CD8-positive, alpha-beta memory T cell (primary cell): ENCODE data around the gene PDGFRA. TPM values are rescaled to one million over a fixed set of nuclear protein-coding genes. Genes with fewer than 3 reads are reported as not detected.
"Not testable (repeated sequence)": the region's sequence is repeated elsewhere in the genome, so short reads cannot be mapped to it uniquely, and the experiment has no call there.

Experiments
- CTCF ChIA-PET: fragments of 350-600 bp; sonication (Branson Sonifier 250); formaldehyde crosslinking; loops from one replicate; lab custom pipeline; 2021; ENCODE audit warnings: antibody characterized with exemption; lab: Charles Lee
- POLR2A ChIA-PET: fragments of 350-600 bp; sonication (Branson Sonifier 250); formaldehyde crosslinking; loops from one replicate; lab custom pipeline; 2021; ENCODE audit warnings: antibody characterized with exemption; lab: Charles Lee
- DNase-seq, 5 donors: peaks; one replicate each; pipeline versions ENCODE4 v3.0.0 to v3.0.0-alpha.2; 2020 to 2022; ENCODE audit warnings: mixed read lengths in 1 of 5
- H3K27ac ChIP-seq: one replicate; pipeline ENCODE4 v1.7.0; 2013; ENCODE audit warnings: low read depth, mild to moderate bottlenecking, low read length, moderate library complexity
- H3K27me3 ChIP-seq: 2 replicates; pipeline ENCODE4 v1.7.0; 2013; ENCODE audit warnings: low read length, mild to moderate bottlenecking; ENCODE audit not compliant: insufficient read depth, poor library complexity, severe bottlenecking
- H3K36me3 ChIP-seq: 2 replicates; pipeline ENCODE4 v1.7.0; 2013; ENCODE audit warnings: mild to moderate bottlenecking, low read length, moderate library complexity; ENCODE audit not compliant: insufficient read depth
- H3K4me1 ChIP-seq: 2 replicates; pipeline ENCODE4 v1.7.0; 2013; ENCODE audit warnings: mild to moderate bottlenecking, low read length, moderate library complexity; ENCODE audit not compliant: insufficient read depth
- H3K4me3 ChIP-seq: 2 replicates; pipeline ENCODE4 v1.7.0; 2013; ENCODE audit warnings: mild to moderate bottlenecking, low read length
- H3K9me3 ChIP-seq: 2 replicates; pipeline ENCODE4 v1.7.0; 2013; ENCODE audit warnings: mild to moderate bottlenecking, low read length
- H3K27ac Mint-ChIP-seq, 8 donors: one replicate each; pipeline ENCODE4 v1.8.0; 2020 to 2021; ENCODE audit warnings: mixed read lengths in 8 of 8, mild to moderate bottlenecking in 6 of 8, inconsistent platforms in 3 of 8, moderate library complexity in 3 of 8
- H3K27me3 Mint-ChIP-seq, 2 donors: one replicate each; pipeline ENCODE4 v1.8.0; 2020 to 2021; ENCODE audit warnings: mixed read lengths in 2 of 2, mild to moderate bottlenecking in 1 of 2, moderate library complexity in 1 of 2
- H3K36me3 Mint-ChIP-seq, 3 donors: one replicate each; pipeline ENCODE4 v1.8.0; 2020 to 2021; ENCODE audit warnings: mixed read lengths in 3 of 3, inconsistent platforms in 1 of 3, mild to moderate bottlenecking in 1 of 3
- H3K4me1 Mint-ChIP-seq, 3 donors: one replicate each; pipeline ENCODE4 v1.8.0; 2020 to 2021; ENCODE audit warnings: mixed read lengths in 3 of 3, inconsistent platforms in 1 of 3, mild to moderate bottlenecking in 1 of 3
- H3K4me3 Mint-ChIP-seq, 7 donors: one replicate each; pipeline ENCODE4 v1.8.0; 2020 to 2021; ENCODE audit warnings: mixed read lengths in 7 of 7, mild to moderate bottlenecking in 6 of 7, moderate library complexity in 4 of 7, inconsistent platforms in 2 of 7
- H3K9me3 Mint-ChIP-seq, 5 donors: one replicate each; pipeline ENCODE4 v1.8.0; 2020 to 2022; ENCODE audit warnings: mixed read lengths in 5 of 5, mild to moderate bottlenecking in 3 of 5, moderate library complexity in 2 of 5, inconsistent platforms in 1 of 5
- polyA plus RNA-seq: library from polyadenylated mRNA; unstranded; fragments of 300-500 nt; fragmentation: Illumina TruSeq; gene quantifications from one replicate; pipeline ENCODE4 v1.2.3, GENCODE V29; 2021
- total RNA-seq, 2 experiments: library from RNA; stranded (reverse); gene quantifications; one replicate each; pipeline ENCODE4 v1.2.3, GENCODE V29; 2021

Gene PDGFRA
- total and polyA plus RNA-seq, 3 experiments from 2014 or later: not detected

- ChIA-PET POLR2A (no interaction called here), CTCF (interaction anchor here (0.7 to 3.4 kb wide), 32 partner anchors 8 to 1886 kb away, joined by 3 to 82 read pairs (median 4); no protein-coding TSS in a partner anchor)
- Histone ChIP-seq H3K27ac (no peak overlapping the region), H3K9me3 (no peaks in the 10 kb centered on the region), H3K36me3 (no peaks in the 10 kb centered on the region), H3K4me3 (no peak overlapping the region), H3K27me3 (peaks cover 24% of the 10 kb centered on the region), H3K4me1 (peaks cover 8% of the 10 kb centered on the region)
- Mint-ChIP-seq H3K36me3 (no peaks in the 10 kb centered on the region), H3K9me3 (no peaks in the 10 kb centered on the region), H3K4me1 (peaks cover 8 to 23% (median 8%) of the 10 kb centered on the region in 3 donors), H3K4me3 (peak overlapping the region in 5 of 7 donors; percentile 29 to 88 (median 71)), H3K27me3 (peaks cover 40 to 54% of the 10 kb centered on the region in 2 donors), H3K27ac (peak overlapping the region in 1 of 8 donors; percentile 52)
- no peak for DNase-seq
Observed at GRCh38 chr4:54234497-54235205, 5.6 kb downstream of the PDGFRA start.

- H3K27ac Mint-ChIP-seq, DNase-seq, H3K36me3 ChIP-seq, H3K27ac ChIP-seq, H3K4me3 Mint-ChIP-seq, H3K4me1 ChIP-seq, POLR2A ChIA-PET, H3K36me3 Mint-ChIP-seq, H3K4me3 ChIP-seq, H3K9me3 Mint-ChIP-seq, H3K9me3 ChIP-seq: not testable (repeated sequence)
- H3K27me3 ChIP-seq: peaks cover 15% of the 10 kb centered on the region
- CTCF ChIA-PET: interaction anchor here (1.1 kb wide), 1 partner anchor 307 kb away, joined by 3 read pairs; no protein-coding TSS in a partner anchor
- peaks cover 8 to 16% (median 8%) of the 10 kb centered on the region in 3 donors for H3K4me1 Mint-ChIP-seq
- peaks cover 26 to 44% of the 10 kb centered on the region in 2 donors for H3K27me3 Mint-ChIP-seq
Observed at GRCh38 chr4:54236316-54236715, 7.2 kb downstream of the PDGFRA start.

- H3K4me1 ChIP-seq: peaks cover 8% of the 10 kb centered on the region
- peaks cover 4 to 9% (median 8%) of the 10 kb centered on the region in 3 donors for H3K4me1 Mint-ChIP-seq
Observed at GRCh38 chr4:54237770-54238169, 8.7 kb downstream of the PDGFRA start.

GRCh38 chr4:54238389-54238788 lies 9.3 kb downstream of the PDGFRA start:
- no peak for DNase-seq
- ChIA-PET POLR2A (no interaction called here), CTCF (interaction anchor here (1.7 kb wide), 1 partner anchor 309 kb away, joined by 6 read pairs; no protein-coding TSS in a partner anchor)
- Mint-ChIP-seq H3K4me3 (no peak overlapping the region), H3K9me3 (peaks cover 0 to 4% (median 1%) of the 10 kb centered on the region in 5 donors), H3K27me3 (peaks cover 16 to 45% of the 10 kb centered on the region in 2 donors), H3K27ac (no peak overlapping the region), H3K4me1 (peaks cover 4 to 9% (median 8%) of the 10 kb centered on the region in 3 donors), H3K36me3 (no peaks in the 10 kb centered on the region)
- Histone ChIP-seq H3K36me3 (no peaks in the 10 kb centered on the region), H3K9me3 (no peaks in the 10 kb centered on the region), H3K27ac (no peak overlapping the region), H3K27me3 (peaks cover 4% of the 10 kb centered on the region), H3K4me3 (no peak overlapping the region), H3K4me1 (peaks cover 8% of the 10 kb centered on the region)

More at GRCh38 chr4:54237770-54238169, 8.7 kb downstream of the PDGFRA start:
- H3K36me3 ChIP-seq: no peaks in the 10 kb centered on the region
- ChIA-PET POLR2A (no interaction called here), CTCF (interaction anchor here (1.7 kb wide), 1 partner anchor 308 kb away, joined by 6 read pairs; no protein-coding TSS in a partner anchor)
- peaks cover 0 to 4% (median 0%) of the 10 kb centered on the region in 5 donors for H3K9me3 Mint-ChIP-seq
- no peak for DNase-seq
- H3K9me3 ChIP-seq: no peaks in the 10 kb centered on the region
- H3K27ac ChIP-seq: no peak overlapping the region
- H3K27me3 Mint-ChIP-seq: peaks cover 14 to 42% of the 10 kb centered on the region in 2 donors
- H3K4me3 ChIP-seq: no peak overlapping the region
- no peak overlapping the region for H3K4me3 Mint-ChIP-seq
- H3K36me3 Mint-ChIP-seq: no peaks in the 10 kb centered on the region
- no peak overlapping the region for H3K27ac Mint-ChIP-seq
- peaks cover 4% of the 10 kb centered on the region for H3K27me3 ChIP-seq

- H3K27ac Mint-ChIP-seq, H3K9me3 Mint-ChIP-seq, CTCF ChIA-PET, H3K4me1 ChIP-seq, H3K36me3 ChIP-seq, H3K27me3 ChIP-seq, DNase-seq, H3K4me1 Mint-ChIP-seq, H3K9me3 ChIP-seq, H3K27ac ChIP-seq, POLR2A ChIA-PET, H3K4me3 Mint-ChIP-seq, H3K4me3 ChIP-seq, H3K36me3 Mint-ChIP-seq: not testable (repeated sequence)
- peaks cover 7 to 28% of the 10 kb centered on the region in 2 donors for H3K27me3 Mint-ChIP-seq
Observed at GRCh38 chr4:54241268-54241823, 12.3 kb downstream of the PDGFRA start.

- H3K27ac ChIP-seq, DNase-seq, H3K4me1 Mint-ChIP-seq, H3K4me3 ChIP-seq, POLR2A ChIA-PET, H3K4me3 Mint-ChIP-seq, H3K9me3 Mint-ChIP-seq, H3K27me3 ChIP-seq, H3K9me3 ChIP-seq, H3K36me3 Mint-ChIP-seq, H3K36me3 ChIP-seq, H3K27ac Mint-ChIP-seq, H3K4me1 ChIP-seq: not testable (repeated sequence)
- H3K27me3 Mint-ChIP-seq: peaks cover 5 to 21% of the 10 kb centered on the region in 2 donors
- CTCF ChIA-PET: interaction anchor here (2.0 kb wide), 1 partner anchor 10 kb away, joined by 9 read pairs; no protein-coding TSS in a partner anchor
Observed at GRCh38 chr4:54243541-54243940, 14.4 kb downstream of the PDGFRA start.

- H3K36me3 ChIP-seq, H3K4me3 ChIP-seq, H3K9me3 Mint-ChIP-seq, POLR2A ChIA-PET, H3K4me1 Mint-ChIP-seq, H3K4me3 Mint-ChIP-seq, H3K27me3 ChIP-seq, H3K27me3 Mint-ChIP-seq, H3K9me3 ChIP-seq, H3K27ac Mint-ChIP-seq, H3K4me1 ChIP-seq, H3K27ac ChIP-seq, DNase-seq, CTCF ChIA-PET, H3K36me3 Mint-ChIP-seq: not testable (repeated sequence)
Observed at GRCh38 chr4:54252312-54252711, 23.2 kb downstream of the PDGFRA start.
